SU-DHL-6 (cell line): Measurements from ENCODE around the gene CRY2.
A peak's percentile ranks its signal among the peaks of the same experiment; 100 is the strongest.

Experiments used
- EZH2phosphoT487 ChIP-seq: fragments of 200-600 bp; sonication (generic), shearing (Covaris generic); conservative IDR thresholded peaks from 2 replicates; pipeline ENCODE4 v1.6.1; 2018; ENCODE audit warnings: mild to moderate bottlenecking, antibody characterized with exemption, low read length, moderate library complexity, mixed read lengths
- TF ChIP-seq, protein P1 (sequence below): fragments of 200-600 bp; sonication (generic); IDR thresholded peaks from one replicate; pipeline ENCODE4 v1.5.1; 2017; ENCODE audit warnings: antibody characterized with exemption, mild to moderate bottlenecking, low read length, moderate library complexity; ENCODE audit not compliant: insufficient read depth, poor library complexity, severe bottlenecking

- TF ChIP-seq, protein P1, sequence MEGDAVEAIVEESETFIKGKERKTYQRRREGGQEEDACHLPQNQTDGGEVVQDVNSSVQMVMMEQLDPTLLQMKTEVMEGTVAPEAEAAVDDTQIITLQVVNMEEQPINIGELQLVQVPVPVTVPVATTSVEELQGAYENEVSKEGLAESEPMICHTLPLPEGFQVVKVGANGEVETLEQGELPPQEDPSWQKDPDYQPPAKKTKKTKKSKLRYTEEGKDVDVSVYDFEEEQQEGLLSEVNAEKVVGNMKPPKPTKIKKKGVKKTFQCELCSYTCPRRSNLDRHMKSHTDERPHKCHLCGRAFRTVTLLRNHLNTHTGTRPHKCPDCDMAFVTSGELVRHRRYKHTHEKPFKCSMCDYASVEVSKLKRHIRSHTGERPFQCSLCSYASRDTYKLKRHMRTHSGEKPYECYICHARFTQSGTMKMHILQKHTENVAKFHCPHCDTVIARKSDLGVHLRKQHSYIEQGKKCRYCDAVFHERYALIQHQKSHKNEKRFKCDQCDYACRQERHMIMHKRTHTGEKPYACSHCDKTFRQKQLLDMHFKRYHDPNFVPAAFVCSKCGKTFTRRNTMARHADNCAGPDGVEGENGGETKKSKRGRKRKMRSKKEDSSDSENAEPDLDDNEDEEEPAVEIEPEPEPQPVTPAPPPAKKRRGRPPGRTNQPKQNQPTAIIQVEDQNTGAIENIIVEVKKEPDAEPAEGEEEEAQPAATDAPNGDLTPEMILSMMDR, result peak; percentile 97
- TF ChIP-seq EZH2phosphoT487, result no peak
These were observed 3.9 kb upstream of the CRY2 start for GRCh38 chr11:45843158-45843924.
